H1 (cell line): Measurements from ENCODE around the gene GRIK2. TPM values are rescaled to one million over a fixed set of nuclear protein-coding genes. Genes with fewer than 3 reads are reported as not detected.

Source experiments
- CHD7 ChIP-seq: fragments of 300-600 bp; sonication (generic); IDR thresholded peaks from 2 replicates; pipeline ENCODE4 v1.7.1; 2012; ENCODE audit warnings: low read length, moderate library complexity, mild to moderate bottlenecking, inconsistent platforms; ENCODE audit not compliant: insufficient replicate concordance
- CTCF ChIP-seq, 3 experiments: IDR thresholded peaks; 1 replicate in 2 of 3; 2 replicates in 1 of 3; pipeline versions ENCODE4 v1.5.1 to v1.6.1; 2011; ENCODE audit warnings: low read length in 3 of 3, mild to moderate bottlenecking in 3 of 3, inconsistent platforms in 2 of 3, low read depth in 1 of 3, moderate library complexity in 1 of 3; ENCODE audit not compliant: insufficient read depth in 1 of 3; ENCODE audit errors: control extremely low read depth in 1 of 3
- GABPA ChIP-seq: IDR thresholded peaks from 2 replicates; pipeline ENCODE4 v1.6.1; 2011; ENCODE audit warnings: mild to moderate bottlenecking, low read length, moderate library complexity, borderline replicate concordance; ENCODE audit not compliant: insufficient read depth
- HDAC6 ChIP-seq: IDR thresholded peaks from one replicate; pipeline ENCODE4 v1.7.1; 2012; ENCODE audit warnings: low read depth, mild to moderate bottlenecking, inconsistent platforms, low read length, moderate library complexity
- JUN ChIP-seq: IDR thresholded peaks from 2 replicates; pipeline ENCODE4 v1.6.1; 2011; ENCODE audit warnings: low read depth, mild to moderate bottlenecking, improper control_type of control experiment, low read length
- RNF2 ChIP-seq: fragments of 200-900, 300-1000 bp; sonication (generic); IDR thresholded peaks from 2 replicates; pipeline ENCODE4 v1.7.1; 2016; ENCODE audit warnings: borderline replicate concordance, low read depth, mild to moderate bottlenecking, antibody characterized with exemption, low read length; ENCODE audit not compliant: poor library complexity, severe bottlenecking; ENCODE audit errors: missing control alignments
- SP4 ChIP-seq: IDR thresholded peaks from 2 replicates; pipeline ENCODE4 v1.6.1; 2012; ENCODE audit warnings: low read length, inconsistent platforms
- ZNF274 ChIP-seq: IDR thresholded peaks from 2 replicates; pipeline ENCODE4 v1.7.0; 2012; ENCODE audit warnings: low read length, borderline replicate concordance; ENCODE audit errors: extremely low read depth
- polyA plus RNA-seq, 7 experiments: library from polyadenylated mRNA; depleted of rRNA in 3 of 7; stranded (reverse) in 5 of 7; unstranded in 2 of 7; fragments of >200 nt in 5 of 7; fragments of 200-250 nt in 2 of 7; gene quantifications; 1 replicate in 5 of 7; 2 replicates in 1 of 7; 4 replicates in 1 of 7; pipeline versions ENCODE4 v1.2.1 to v1.2.3, GENCODE V29; 2011 to 2013; ENCODE audit warnings: missing spikeins in 2 of 7, mixed read lengths in 2 of 7
- total RNA-seq: library from RNA; stranded (reverse); fragmentation: NEBNext Ultra II Directional; extraction: Animal tissue kit (Norgen Biotek cat#: 25700); gene quantifications from 2 replicates; pipeline ENCODE4 v1.2.1, GENCODE V29; 2021

GRIK2 gene
- total and polyA plus RNA-seq, 2 of the 8 experiments (the other 6 are each of a cell fraction or from before 2014, with no cell fraction given): 1.8 to 2.2 TPM

DNA sequence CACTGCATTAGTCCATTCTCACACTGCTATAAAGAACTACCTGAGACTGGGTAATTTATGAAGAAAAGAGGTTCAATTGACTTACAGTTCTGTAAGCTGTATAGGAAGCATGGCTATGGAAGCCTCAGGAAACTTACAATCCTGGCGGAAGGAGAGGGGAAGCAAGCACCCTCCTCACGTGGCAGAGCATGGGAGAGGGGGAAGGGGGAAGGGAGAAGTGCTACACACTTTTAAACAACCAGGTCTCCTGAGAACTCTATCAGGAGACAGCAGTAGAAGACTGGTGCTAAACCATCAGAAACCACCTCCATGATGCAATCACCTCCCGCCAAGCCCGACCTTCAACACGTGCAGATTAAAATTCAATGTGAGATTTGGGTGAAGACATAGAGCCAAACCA is 494.0 kb downstream of the GRIK2 start (continued):
- TF ChIP-seq CHD7 (no peak), CTCF (IDR thresholded peaks at IDR 0.05; ENCODE audit: control extremely low read depth in 1 of 3, insufficient read depth in 1 of 3, low read depth in 1 of 3, low read length in 3 of 3) (no peak), ZNF274 (no peak), RNF2 (no peak), GABPA (no peak), SP4 (no peak), JUN (no peak), HDAC6 (no peak)
